Mucosa of stomach (tissue), 1 donor: ENCODE results near the gene TIAM2.
"Not testable (repeated sequence)": the region's sequence is repeated elsewhere in the genome, so short reads cannot be mapped to it uniquely, and the experiment has no call there.

Source experiments
- H3K27me3 ChIP-seq: one replicate; pipeline ENCODE4 v1.7.0; 2013; ENCODE audit warnings: mild to moderate bottlenecking, low read length; ENCODE audit not compliant: control insufficient read depth, insufficient read depth
- H3K36me3 ChIP-seq: one replicate; pipeline ENCODE4 v1.7.0; 2013; ENCODE audit warnings: low read length; ENCODE audit not compliant: control insufficient read depth, insufficient read depth
- H3K4me1 ChIP-seq: one replicate; pipeline ENCODE4 v1.7.0; 2013; ENCODE audit warnings: mild to moderate bottlenecking, low read length; ENCODE audit not compliant: control insufficient read depth, insufficient read depth
- H3K4me3 ChIP-seq: one replicate; pipeline ENCODE4 v1.7.0; 2013; ENCODE audit warnings: low read length
- H3K9ac ChIP-seq: one replicate; pipeline ENCODE4 v1.7.0; 2013; ENCODE audit warnings: mild to moderate bottlenecking, low read length, moderate library complexity
- H3K9me3 ChIP-seq: one replicate; pipeline ENCODE4 v1.7.0; 2013; ENCODE audit warnings: mild to moderate bottlenecking, low read length, moderate library complexity; ENCODE audit not compliant: control insufficient read depth
- donor health status: Pancreatic carcinoma.

The TIAM2 gene

DNA sequence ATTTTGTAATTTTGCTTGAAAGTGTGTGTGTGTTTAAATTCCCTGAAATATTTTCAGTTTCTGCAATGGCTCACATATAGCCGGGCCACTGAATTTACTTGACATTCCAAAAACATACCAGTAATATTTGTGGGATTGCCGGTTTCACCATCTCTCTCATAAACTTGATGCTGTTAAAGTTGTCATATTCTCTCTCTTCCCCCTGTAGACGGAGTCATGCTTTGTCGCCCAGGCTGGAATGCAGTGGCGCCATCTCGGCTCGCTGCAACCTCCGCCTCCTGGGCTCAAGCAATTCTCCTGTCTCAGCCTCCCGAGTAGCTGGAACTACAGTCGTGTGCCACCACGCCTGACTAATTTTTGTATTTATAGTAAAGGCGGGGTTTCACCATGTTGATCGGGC, 122.1 kb downstream of the TIAM2 start:
- Histone ChIP-seq H3K27me3 (no peaks in the 10 kb centered on the region), H3K9me3 (no peaks in the 10 kb centered on the region), H3K4me1 (no peaks in the 10 kb centered on the region), H3K9ac (no peak overlapping the region), H3K36me3 (no peaks in the 10 kb centered on the region), H3K4me3 (no peak overlapping the region)

DNA sequence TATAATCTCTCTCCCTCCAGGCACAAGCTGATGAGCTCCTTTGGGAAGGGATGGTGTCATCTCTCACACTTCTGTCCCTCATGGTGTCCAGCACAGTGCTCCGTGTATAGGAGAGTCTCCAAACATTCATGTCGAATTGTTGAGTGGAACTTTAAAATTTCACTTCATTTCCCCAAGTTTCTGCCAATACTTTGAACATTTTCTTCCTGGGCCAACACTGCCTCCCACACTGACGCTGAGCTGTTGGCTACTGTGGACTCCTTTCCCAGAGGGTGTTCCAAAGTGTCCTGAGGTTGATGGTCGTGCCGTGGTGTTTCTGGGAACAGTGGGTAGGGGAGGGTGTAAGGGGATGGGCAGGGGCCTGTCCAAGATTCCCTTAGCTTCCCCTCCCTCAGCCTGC, 122.7 kb downstream of the TIAM2 start:
- Histone ChIP-seq H3K9me3 (no peaks in the 10 kb centered on the region), H3K9ac (no peak overlapping the region), H3K36me3 (no peaks in the 10 kb centered on the region), H3K27me3 (no peaks in the 10 kb centered on the region), H3K4me3 (no peak overlapping the region), H3K4me1 (no peaks in the 10 kb centered on the region)

- not testable (repeated sequence) for H3K27me3 ChIP-seq, H3K4me3 ChIP-seq, H3K9me3 ChIP-seq, H3K36me3 ChIP-seq, H3K9ac ChIP-seq, H3K4me1 ChIP-seq
Measured at GRCh38 chr6:155119201-155119600, 124.1 kb downstream of the TIAM2 start.

- Histone ChIP-seq H3K36me3 (no peaks in the 10 kb centered on the region), H3K4me1 (no peaks in the 10 kb centered on the region), H3K9me3 (no peaks in the 10 kb centered on the region), H3K4me3 (no peak overlapping the region), H3K9ac (no peak overlapping the region), H3K27me3 (no peaks in the 10 kb centered on the region)
Measured at GRCh38 chr6:155120034-155120433, 124.9 kb downstream of the TIAM2 start.

DNA sequence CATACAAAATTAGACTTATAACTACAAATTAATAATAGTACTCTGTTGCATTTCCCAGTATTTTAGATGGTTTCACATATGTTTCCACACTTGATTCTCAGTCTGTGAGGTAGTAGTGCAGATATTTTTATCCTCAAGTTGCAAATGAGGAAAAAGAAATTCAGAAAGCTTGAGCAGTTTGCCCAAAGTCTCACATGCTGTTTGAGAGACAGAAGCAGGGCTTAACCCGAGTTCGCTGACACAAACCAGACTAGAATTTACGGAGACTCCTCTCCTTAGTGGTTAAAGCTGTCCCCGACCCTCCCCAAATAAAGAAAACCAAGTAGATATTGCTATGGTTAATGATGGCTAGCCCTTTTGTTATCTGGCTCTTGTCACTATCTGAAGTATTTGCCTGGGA, 126.2 kb downstream of the TIAM2 start:
- no peaks in the 10 kb centered on the region for H3K36me3 ChIP-seq
- H3K4me1 ChIP-seq: no peaks in the 10 kb centered on the region
- H3K27me3 ChIP-seq: no peaks in the 10 kb centered on the region
- no peaks in the 10 kb centered on the region for H3K9me3 ChIP-seq
- no peak overlapping the region for H3K9ac ChIP-seq
- no peak overlapping the region for H3K4me3 ChIP-seq

DNA sequence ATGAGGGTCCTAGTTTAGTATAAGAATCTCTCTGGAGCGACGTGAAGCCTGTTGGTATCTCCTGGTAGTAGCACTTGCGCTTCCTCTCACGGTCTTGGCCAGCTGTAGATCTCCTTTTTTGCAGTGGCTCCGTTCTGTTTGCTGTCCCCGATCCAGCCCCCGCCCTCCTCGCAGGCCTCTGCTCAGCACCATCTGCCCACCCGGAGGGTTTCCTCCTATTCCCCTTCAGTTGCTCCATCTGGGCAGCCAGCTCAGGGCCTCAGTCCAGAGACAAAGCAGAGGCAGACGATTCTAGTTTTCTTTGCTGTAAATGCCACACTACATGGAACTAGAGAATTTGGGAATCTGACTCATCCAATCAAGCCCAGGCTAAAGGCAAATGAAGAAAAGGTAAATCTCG, 126.6 kb downstream of the TIAM2 start:
- H3K4me1 ChIP-seq: no peaks in the 10 kb centered on the region
- no peaks in the 10 kb centered on the region for H3K9me3 ChIP-seq
- no peaks in the 10 kb centered on the region for H3K27me3 ChIP-seq
- no peaks in the 10 kb centered on the region for H3K36me3 ChIP-seq
- H3K4me3 ChIP-seq: no peak overlapping the region
- H3K9ac ChIP-seq: no peak overlapping the region

GRCh38 chr6:155122199-155122950, 127.3 kb downstream of the TIAM2 start:
- Histone ChIP-seq H3K27me3 (no peaks in the 10 kb centered on the region), H3K9ac (no peak overlapping the region), H3K4me1 (no peaks in the 10 kb centered on the region), H3K9me3 (no peaks in the 10 kb centered on the region), H3K4me3 (no peak overlapping the region), H3K36me3 (no peaks in the 10 kb centered on the region)

DNA sequence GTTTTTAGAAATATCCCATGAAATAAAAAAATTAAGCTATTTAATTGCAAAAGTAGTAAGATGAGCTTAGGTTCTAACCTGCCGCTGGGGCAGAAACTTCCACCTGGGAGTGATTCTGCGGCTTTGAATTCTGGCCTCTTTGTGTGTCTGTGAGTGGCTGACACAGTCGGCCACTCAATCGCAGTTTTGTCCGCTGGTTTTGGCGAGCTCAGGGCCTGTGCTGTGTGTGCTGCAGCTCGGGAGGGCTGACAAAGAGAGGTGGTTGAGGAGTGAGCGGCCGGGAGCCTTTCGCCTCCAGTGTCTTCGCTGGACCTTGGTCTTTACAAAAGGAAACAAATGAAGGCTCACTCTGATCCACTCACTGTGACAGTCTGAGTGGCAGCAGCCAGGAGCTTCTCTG, 128.4 kb downstream of the TIAM2 start:
- Histone ChIP-seq H3K36me3 (no peaks in the 10 kb centered on the region), H3K9ac (no peak overlapping the region), H3K4me1 (no peaks in the 10 kb centered on the region), H3K9me3 (no peaks in the 10 kb centered on the region), H3K27me3 (no peaks in the 10 kb centered on the region), H3K4me3 (no peak overlapping the region)

DNA sequence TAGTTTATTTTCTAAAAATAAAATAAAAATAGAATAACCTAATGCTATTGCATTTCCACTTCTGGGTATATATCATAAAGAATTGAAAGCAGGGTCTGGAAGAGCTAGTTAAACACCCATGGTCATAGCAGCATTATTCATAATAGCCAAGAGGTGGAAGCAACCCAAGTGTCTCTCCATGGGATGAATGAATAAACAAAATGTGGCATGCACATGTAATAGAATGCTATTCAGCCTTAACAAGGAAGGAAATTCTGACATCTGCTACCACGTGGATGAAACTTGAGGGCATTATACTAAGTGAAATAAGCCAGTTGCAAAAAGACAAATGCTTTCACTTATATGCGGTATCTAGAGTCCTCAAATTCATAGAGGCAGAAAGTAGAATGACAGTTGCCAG, 130.8 kb downstream of the TIAM2 start:
- H3K27me3 ChIP-seq: no peaks in the 10 kb centered on the region
- H3K4me3 ChIP-seq: no peak overlapping the region
- no peaks in the 10 kb centered on the region for H3K4me1 ChIP-seq
- H3K9me3 ChIP-seq: no peaks in the 10 kb centered on the region
- H3K36me3 ChIP-seq: no peaks in the 10 kb centered on the region
- H3K9ac ChIP-seq: no peak overlapping the region

GRCh38 chr6:155126727-155127439, 131.8 kb downstream of the TIAM2 start:
- Histone ChIP-seq H3K27me3 (no peaks in the 10 kb centered on the region), H3K4me1 (no peaks in the 10 kb centered on the region), H3K4me3 (no peak overlapping the region), H3K36me3 (no peaks in the 10 kb centered on the region), H3K9ac (no peak overlapping the region), H3K9me3 (no peaks in the 10 kb centered on the region)

- H3K4me1 ChIP-seq: no peaks in the 10 kb centered on the region
- H3K27me3 ChIP-seq: no peaks in the 10 kb centered on the region
- H3K9me3 ChIP-seq: no peaks in the 10 kb centered on the region
- no peak overlapping the region for H3K9ac ChIP-seq
- no peak overlapping the region for H3K4me3 ChIP-seq
- no peaks in the 10 kb centered on the region for H3K36me3 ChIP-seq
Measured at GRCh38 chr6:155128977-155129376, 133.9 kb downstream of the TIAM2 start.

GRCh38 chr6:155129744-155130143, 134.6 kb downstream of the TIAM2 start:
- Histone ChIP-seq H3K36me3 (no peaks in the 10 kb centered on the region), H3K9me3 (no peaks in the 10 kb centered on the region), H3K27me3 (no peaks in the 10 kb centered on the region), H3K4me3 (no peak overlapping the region), H3K9ac (no peak overlapping the region), H3K4me1 (no peaks in the 10 kb centered on the region)
